ENCODE results near the gene PI4KA. TPM values are rescaled to one million over a fixed set of nuclear protein-coding genes. Genes with fewer than 3 reads are reported as not detected.

The PI4KA gene
- total RNA-seq, 5 donors from 2014 or later (not counting 1 experiment from before 2014, with no cell fraction given) = 135 to 187 (median 143) TPM

GRCh38 chr22:20661473-20661872 lies 197.1 kb downstream of the PI4KA start:
- ChIA-PET CTCF (no interaction called here), POLR2A (no interaction called here)
- H3K36me3 ChIP-seq (ENCODE audit: control insufficient read depth in 2 of 2, extremely low read depth in 1 of 2, insufficient read depth in 1 of 2, low read length in 1 of 2) = no peaks in the 10 kb centered on the region
- H3K27ac ChIP-seq (ENCODE audit: low read length) = no peak overlapping the region
- Mint-ChIP-seq H3K27me3 (peaks cover 6 to 23% of the 10 kb centered on the region in 2 donors), H3K4me3 (no peak overlapping the region), H3K36me3 (peaks cover 3% of the 10 kb centered on the region), H3K9me3 (peaks cover 0 to 9% (median 8%) of the 10 kb centered on the region in 3 donors), H3K4me1 (no peaks in the 10 kb centered on the region), H3K27ac (no peak overlapping the region)
- no peaks in the 10 kb centered on the region for H3K4me1 ChIP-seq (ENCODE audit: control insufficient read depth in 1 of 2, extremely low read depth in 1 of 2, insufficient read depth in 2 of 2, low read length in 2 of 2)
- no peaks in the 10 kb centered on the region for H3K9me3 ChIP-seq
- peaks cover 0 to 15% of the 10 kb centered on the region in 2 experiments for H3K27me3 ChIP-seq (replicated peaks in 1 of 2; ENCODE audit: control insufficient read depth in 2 of 2, extremely low read depth in 1 of 2, insufficient read depth in 2 of 2, low read length in 1 of 2)
- no peak overlapping the region for H3K4me3 ChIP-seq (ENCODE audit: control insufficient read depth in 1 of 2, extremely low read depth in 1 of 2, low read length in 1 of 2)
- ATAC-seq (replicated peaks in 1 of 4) = no peak
- DNase-seq = no peak
- WGBS (ENCODE audit: insufficient coverage) = no CpG with 5 or more reads among the region's 1 CpG

GRCh38 chr22:20660441-20661054 lies 198.1 kb downstream of the PI4KA start:
- Histone ChIP-seq H3K27ac (ENCODE audit: low read length) (no peak overlapping the region), H3K4me3 (ENCODE audit: control insufficient read depth in 1 of 2, extremely low read depth in 1 of 2, low read length in 1 of 2) (no peak overlapping the region), H3K27me3 (replicated peaks in 1 of 2; ENCODE audit: control insufficient read depth in 2 of 2, extremely low read depth in 1 of 2, insufficient read depth in 2 of 2, low read length in 1 of 2) (peaks cover 0 to 15% of the 10 kb centered on the region in 2 experiments), H3K4me1 (ENCODE audit: control insufficient read depth in 1 of 2, extremely low read depth in 1 of 2, insufficient read depth in 2 of 2, low read length in 2 of 2) (no peaks in the 10 kb centered on the region), H3K9me3 (no peaks in the 10 kb centered on the region), H3K36me3 (ENCODE audit: control insufficient read depth in 2 of 2, extremely low read depth in 1 of 2, insufficient read depth in 1 of 2, low read length in 1 of 2) (no peaks in the 10 kb centered on the region)
- peaks cover 6 to 23% of the 10 kb centered on the region in 2 donors for H3K27me3 Mint-ChIP-seq
- H3K4me1 Mint-ChIP-seq = no peaks in the 10 kb centered on the region
- ATAC-seq (replicated peaks in 1 of 4) = no peak
- peaks cover 3% of the 10 kb centered on the region for H3K36me3 Mint-ChIP-seq
- H3K9me3 Mint-ChIP-seq = peaks cover 0 to 9% (median 8%) of the 10 kb centered on the region in 3 donors
- H3K27ac Mint-ChIP-seq = no peak overlapping the region
- H3K4me3 Mint-ChIP-seq = no peak overlapping the region
- DNase-seq = no peak
- no CpG with 5 or more reads among the region's 6 CpGs for WGBS (ENCODE audit: insufficient coverage)
- ChIA-PET CTCF (no interaction called here), POLR2A (no interaction called here)

GRCh38 chr22:20659920-20660319 lies 198.7 kb downstream of the PI4KA start:
- ChIA-PET POLR2A (no interaction called here), CTCF (no interaction called here)
- Mint-ChIP-seq H3K27ac (no peak overlapping the region), H3K9me3 (peaks cover 0 to 9% (median 8%) of the 10 kb centered on the region in 3 donors), H3K27me3 (peaks cover 6 to 23% of the 10 kb centered on the region in 2 donors), H3K36me3 (peaks cover 3% of the 10 kb centered on the region), H3K4me1 (no peaks in the 10 kb centered on the region), H3K4me3 (no peak overlapping the region)
- ATAC-seq (replicated peaks in 1 of 4) (no peak), DNase-seq (no peak)
- Histone ChIP-seq H3K4me3 (ENCODE audit: control insufficient read depth in 1 of 2, extremely low read depth in 1 of 2, low read length in 1 of 2) (no peak overlapping the region), H3K4me1 (ENCODE audit: control insufficient read depth in 1 of 2, extremely low read depth in 1 of 2, insufficient read depth in 2 of 2, low read length in 2 of 2) (no peaks in the 10 kb centered on the region), H3K27me3 (replicated peaks in 1 of 2; ENCODE audit: control insufficient read depth in 2 of 2, extremely low read depth in 1 of 2, insufficient read depth in 2 of 2, low read length in 1 of 2) (peaks cover 0 to 15% of the 10 kb centered on the region in 2 experiments), H3K36me3 (ENCODE audit: control insufficient read depth in 2 of 2, extremely low read depth in 1 of 2, insufficient read depth in 1 of 2, low read length in 1 of 2) (no peaks in the 10 kb centered on the region), H3K27ac (ENCODE audit: low read length) (no peak overlapping the region), H3K9me3 (no peaks in the 10 kb centered on the region)
- no CpG with 5 or more reads among the region's 2 CpGs for WGBS (ENCODE audit: insufficient coverage)

- Histone ChIP-seq H3K27ac (ENCODE audit: low read length) (no peak overlapping the region), H3K4me1 (ENCODE audit: control insufficient read depth in 1 of 2, extremely low read depth in 1 of 2, insufficient read depth in 2 of 2, low read length in 2 of 2) (no peaks in the 10 kb centered on the region), H3K9me3 (no peaks in the 10 kb centered on the region), H3K36me3 (ENCODE audit: control insufficient read depth in 2 of 2, extremely low read depth in 1 of 2, insufficient read depth in 1 of 2, low read length in 1 of 2) (no peaks in the 10 kb centered on the region), H3K27me3 (replicated peaks in 1 of 2; ENCODE audit: control insufficient read depth in 2 of 2, extremely low read depth in 1 of 2, insufficient read depth in 2 of 2, low read length in 1 of 2) (peaks cover 0 to 12% of the 10 kb centered on the region in 2 experiments), H3K4me3 (ENCODE audit: control insufficient read depth in 1 of 2, extremely low read depth in 1 of 2, low read length in 1 of 2) (no peak overlapping the region)
- WGBS (ENCODE audit: insufficient coverage) = no CpG with 5 or more reads among the region's 1 CpG
- peaks cover 0 to 9% (median 8%) of the 10 kb centered on the region in 3 donors for H3K9me3 Mint-ChIP-seq
- DNase-seq = no peak
- ChIA-PET POLR2A (no interaction called here), CTCF (no interaction called here)
- H3K27me3 Mint-ChIP-seq = peaks cover 3 to 20% of the 10 kb centered on the region in 2 donors
- peaks cover 3% of the 10 kb centered on the region for H3K36me3 Mint-ChIP-seq
- no peak for ATAC-seq (replicated peaks in 1 of 4)
- no peak overlapping the region for H3K4me3 Mint-ChIP-seq
- H3K4me1 Mint-ChIP-seq = no peaks in the 10 kb centered on the region
- no peak overlapping the region for H3K27ac Mint-ChIP-seq
These were observed 199.4 kb downstream of the PI4KA start for GRCh38 chr22:20659258-20659657.

- H3K27ac ChIP-seq (ENCODE audit: low read length) = no peak overlapping the region
- no peak overlapping the region for H3K27ac Mint-ChIP-seq
- no peaks in the 10 kb centered on the region for H3K4me1 Mint-ChIP-seq
- no peaks in the 10 kb centered on the region for H3K36me3 ChIP-seq (ENCODE audit: control insufficient read depth in 2 of 2, extremely low read depth in 1 of 2, insufficient read depth in 1 of 2, low read length in 1 of 2)
- peaks cover 3% of the 10 kb centered on the region for H3K36me3 Mint-ChIP-seq
- no peaks in the 10 kb centered on the region for H3K4me1 ChIP-seq (ENCODE audit: control insufficient read depth in 1 of 2, extremely low read depth in 1 of 2, insufficient read depth in 2 of 2, low read length in 2 of 2)
- no peak overlapping the region for H3K4me3 ChIP-seq (ENCODE audit: control insufficient read depth in 1 of 2, extremely low read depth in 1 of 2, low read length in 1 of 2)
- no peaks in the 10 kb centered on the region for H3K9me3 ChIP-seq
- 78% methylated on average over 10 of the region's 11 CpGs for WGBS (ENCODE audit: insufficient coverage)
- H3K27me3 ChIP-seq (replicated peaks in 1 of 2; ENCODE audit: control insufficient read depth in 2 of 2, extremely low read depth in 1 of 2, insufficient read depth in 2 of 2, low read length in 1 of 2) = peaks cover 0 to 6% of the 10 kb centered on the region in 2 experiments
- DNase-seq = no peak
- CTCF ChIA-PET = no interaction called here
- no peak for ATAC-seq (replicated peaks in 1 of 4)
- POLR2A ChIA-PET = no interaction called here
- H3K27me3 Mint-ChIP-seq = peaks cover 3 to 20% of the 10 kb centered on the region in 2 donors
- peaks cover 0 to 8% (median 7%) of the 10 kb centered on the region in 3 donors for H3K9me3 Mint-ChIP-seq
- H3K4me3 Mint-ChIP-seq = no peak overlapping the region
These were observed 200.0 kb downstream of the PI4KA start for GRCh38 chr22:20658433-20659222.

GRCh38 chr22:20657963-20658362 lies 200.6 kb downstream of the PI4KA start:
- Mint-ChIP-seq H3K36me3 (no peaks in the 10 kb centered on the region), H3K9me3 (peaks cover 0 to 1% (median under 1%) of the 10 kb centered on the region in 3 donors), H3K27me3 (peaks cover 3 to 18% of the 10 kb centered on the region in 2 donors), H3K4me1 (no peaks in the 10 kb centered on the region), H3K4me3 (no peak overlapping the region), H3K27ac (no peak overlapping the region)
- DNase-seq (no peak), ATAC-seq (replicated peaks in 1 of 4) (no peak)
- no peak overlapping the region for H3K27ac ChIP-seq (ENCODE audit: low read length)
- WGBS (ENCODE audit: insufficient coverage) = 66% methylated on average over 5 of the region's 5 CpGs
- H3K4me3 ChIP-seq (ENCODE audit: control insufficient read depth in 1 of 2, extremely low read depth in 1 of 2, low read length in 1 of 2) = no peak overlapping the region
- ChIA-PET CTCF (no interaction called here), POLR2A (no interaction called here)
- H3K36me3 ChIP-seq (ENCODE audit: control insufficient read depth in 2 of 2, extremely low read depth in 1 of 2, insufficient read depth in 1 of 2, low read length in 1 of 2) = no peaks in the 10 kb centered on the region
- no peaks in the 10 kb centered on the region for H3K9me3 ChIP-seq
- H3K4me1 ChIP-seq (ENCODE audit: control insufficient read depth in 1 of 2, extremely low read depth in 1 of 2, insufficient read depth in 2 of 2, low read length in 2 of 2) = no peaks in the 10 kb centered on the region
- H3K27me3 ChIP-seq (replicated peaks in 1 of 2; ENCODE audit: control insufficient read depth in 2 of 2, extremely low read depth in 1 of 2, insufficient read depth in 2 of 2, low read length in 1 of 2) = peaks cover 0 to 4% of the 10 kb centered on the region in 2 experiments
